ENCODE results near the gene PCARE.
"Not testable (repeated sequence)": the region's sequence is repeated elsewhere in the genome, so short reads cannot be mapped to it uniquely, and the experiment has no call there.

Gene PCARE

GRCh38 chr2:29090311-29090710, 16.0 kb upstream of the PCARE start:
- H3K4me1 ChIP-seq (ENCODE audit: control insufficient read depth, insufficient read depth, low read length); H3K36me3 ChIP-seq (ENCODE audit: control insufficient read depth in 2 of 2, insufficient read depth in 1 of 2, low read length in 2 of 2); H3K4me3 ChIP-seq (ENCODE audit: low read depth, low read length); CTCF ChIA-PET; H3K9me3 ChIP-seq (ENCODE audit: control insufficient read depth, insufficient read depth, low read depth, low read length); POLR2A ChIA-PET; H3K27ac ChIP-seq (ENCODE audit: extremely low read depth, low read depth, low read length): not testable (repeated sequence)

DNA sequence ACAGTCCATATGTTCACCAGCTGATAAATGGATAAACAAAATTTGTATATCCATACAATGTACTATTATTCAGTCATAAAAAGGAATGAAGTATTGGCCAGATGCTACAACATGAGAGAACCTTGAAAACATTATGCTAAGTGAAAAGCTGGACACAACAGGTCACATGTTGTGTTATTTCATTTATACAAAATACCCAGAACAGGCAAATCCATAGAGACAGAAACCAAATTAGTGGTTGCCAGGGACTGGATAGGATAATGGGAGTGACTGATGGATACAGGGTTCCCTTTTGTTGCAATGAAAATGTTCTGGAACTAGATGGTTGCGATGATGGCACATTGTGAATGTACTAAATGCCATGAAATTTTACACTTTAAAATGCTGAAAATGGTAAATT, 10.2 kb upstream of the PCARE start:
- Histone ChIP-seq H3K36me3 (ENCODE audit: control insufficient read depth in 2 of 2, insufficient read depth in 1 of 2, low read length in 2 of 2) (no peaks in the 10 kb centered on the region), H3K4me1 (ENCODE audit: control insufficient read depth, insufficient read depth, low read length) (no peaks in the 10 kb centered on the region), H3K9me3 (ENCODE audit: control insufficient read depth, insufficient read depth, low read depth, low read length) (no peaks in the 10 kb centered on the region), H3K27ac (ENCODE audit: extremely low read depth, low read depth, low read length) (no peak overlapping the region), H3K4me3 (ENCODE audit: low read depth, low read length) (no peak overlapping the region)
- ChIA-PET CTCF (no interaction called here), POLR2A (no interaction called here)
- TF ChIP-seq KLF1 (tag by site-specific recombination; IDR thresholded peaks at IDR 0.05) (no peak), ZIC2 (tag by site-specific recombination; IDR thresholded peaks at IDR 0.05) (no peak), ZNF274 (IDR thresholded peaks at IDR 0.05; ENCODE audit: low read length) (no peak), ZNF274 (tag by site-specific recombination; IDR thresholded peaks at IDR 0.05; ENCODE audit: borderline replicate concordance) (no peak), ZFP3 (tag by site-specific recombination; IDR thresholded peaks at IDR 0.05; ENCODE audit: low read depth) (no peak), EGR2 (tag by site-specific recombination; IDR thresholded peaks at IDR 0.05; ENCODE audit: low read depth) (no peak), GLI2 (tag by site-specific recombination; IDR thresholded peaks at IDR 0.05; ENCODE audit: borderline replicate concordance, low read depth) (no peak), ELK4 (IDR thresholded peaks at IDR 0.05; ENCODE audit: borderline replicate concordance, low read depth, low read length) (no peak), ZFP69B (tag by site-specific recombination; IDR thresholded peaks at IDR 0.05) (no peak), ZNF211 (tag by site-specific recombination; IDR thresholded peaks at IDR 0.05; ENCODE audit: low read depth) (no peak), ZNF658 (tag by site-specific recombination; IDR thresholded peaks at IDR 0.05) (no peak), ZNF624 (tag by site-specific recombination; IDR thresholded peaks at IDR 0.05) (no peak), ZNF704 (tag by site-specific recombination; IDR thresholded peaks at IDR 0.05) (no peak), ZNF223 (tag by site-specific recombination; IDR thresholded peaks at IDR 0.05) (no peak), ZNF112 (tag by site-specific recombination; IDR thresholded peaks at IDR 0.05) (no peak), PRDM1 (tag by site-specific recombination; IDR thresholded peaks at IDR 0.05) (no peak)
- TF ChIP-seq, protein P1, sequence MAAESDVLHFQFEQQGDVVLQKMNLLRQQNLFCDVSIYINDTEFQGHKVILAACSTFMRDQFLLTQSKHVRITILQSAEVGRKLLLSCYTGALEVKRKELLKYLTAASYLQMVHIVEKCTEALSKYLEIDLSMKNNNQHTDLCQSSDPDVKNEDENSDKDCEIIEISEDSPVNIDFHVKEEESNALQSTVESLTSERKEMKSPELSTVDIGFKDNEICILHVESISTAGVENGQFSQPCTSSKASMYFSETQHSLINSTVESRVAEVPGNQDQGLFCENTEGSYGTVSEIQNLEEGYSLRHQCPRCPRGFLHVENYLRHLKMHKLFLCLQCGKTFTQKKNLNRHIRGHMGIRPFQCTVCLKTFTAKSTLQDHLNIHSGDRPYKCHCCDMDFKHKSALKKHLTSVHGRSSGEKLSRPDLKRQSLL (tag by site-specific recombination; IDR thresholded peaks at IDR 0.05), result no peak
- TF ChIP-seq, protein P2, sequence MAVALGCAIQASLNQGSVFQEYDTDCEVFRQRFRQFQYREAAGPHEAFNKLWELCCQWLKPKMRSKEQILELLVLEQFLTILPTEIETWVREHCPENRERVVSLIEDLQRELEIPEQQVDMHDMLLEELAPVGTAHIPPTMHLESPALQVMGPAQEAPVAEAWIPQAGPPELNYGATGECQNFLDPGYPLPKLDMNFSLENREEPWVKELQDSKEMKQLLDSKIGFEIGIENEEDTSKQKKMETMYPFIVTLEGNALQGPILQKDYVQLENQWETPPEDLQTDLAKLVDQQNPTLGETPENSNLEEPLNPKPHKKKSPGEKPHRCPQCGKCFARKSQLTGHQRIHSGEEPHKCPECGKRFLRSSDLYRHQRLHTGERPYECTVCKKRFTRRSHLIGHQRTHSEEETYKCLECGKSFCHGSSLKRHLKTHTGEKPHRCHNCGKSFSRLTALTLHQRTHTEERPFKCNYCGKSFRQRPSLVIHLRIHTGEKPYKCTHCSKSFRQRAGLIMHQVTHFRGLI (tag by site-specific recombination; IDR thresholded peaks at IDR 0.05), result no peak

Measured in HEK293 (cell line).